DMS 273 treated with DMSO at 0.1 percent for 48 hours (cell line): ENCODE results near the gene CCDC146.
"Not testable (repeated sequence)": the region's sequence is repeated elsewhere in the genome, so short reads cannot be mapped to it uniquely, and the experiment has no call there.

ENCODE experiments used
- DNase-seq: peaks from one replicate; lab custom pipeline; 2025; lab: John Stamatoyannopoulos, UW

The CCDC146 gene

GRCh38 chr7:77199013-77199966 lies 76.9 kb downstream of the CCDC146 start, which contains the start of gene FGL2:
Gene FGL2 (minus strand): TSS chr7:77199819. CDS start chr7:77199793, 26 bp downstream.
- DNase-seq, result no peak

- no peak for DNase-seq
Measured at GRCh38 chr7:77200542-77200941, 78.1 kb downstream of the CCDC146 start.

GRCh38 chr7:77202481-77202976 lies 80.1 kb downstream of the CCDC146 start:
- DNase-seq, result no peak

DNA sequence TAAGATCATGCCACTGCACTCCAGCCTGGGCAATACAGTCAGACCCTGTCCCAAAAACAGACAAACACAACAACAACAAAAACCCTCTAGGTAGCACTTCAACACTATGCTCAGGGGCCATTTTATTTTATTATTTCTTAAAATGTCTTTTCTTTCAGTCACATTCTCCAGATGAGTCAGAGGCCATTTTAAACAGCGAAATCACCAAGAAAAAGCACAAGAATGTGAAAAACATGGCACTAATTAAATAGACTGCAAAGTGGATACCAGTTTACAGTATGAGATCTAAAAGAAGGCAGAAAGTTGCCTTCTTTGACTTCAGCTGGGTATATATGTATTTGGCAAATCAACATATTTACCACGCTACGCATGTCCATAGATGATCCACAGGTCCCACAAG lies 83.3 kb downstream of the CCDC146 start:
- no peak for DNase-seq

- no peak for DNase-seq
Measured at GRCh38 chr7:77208416-77208815, 86.0 kb downstream of the CCDC146 start.

DNA sequence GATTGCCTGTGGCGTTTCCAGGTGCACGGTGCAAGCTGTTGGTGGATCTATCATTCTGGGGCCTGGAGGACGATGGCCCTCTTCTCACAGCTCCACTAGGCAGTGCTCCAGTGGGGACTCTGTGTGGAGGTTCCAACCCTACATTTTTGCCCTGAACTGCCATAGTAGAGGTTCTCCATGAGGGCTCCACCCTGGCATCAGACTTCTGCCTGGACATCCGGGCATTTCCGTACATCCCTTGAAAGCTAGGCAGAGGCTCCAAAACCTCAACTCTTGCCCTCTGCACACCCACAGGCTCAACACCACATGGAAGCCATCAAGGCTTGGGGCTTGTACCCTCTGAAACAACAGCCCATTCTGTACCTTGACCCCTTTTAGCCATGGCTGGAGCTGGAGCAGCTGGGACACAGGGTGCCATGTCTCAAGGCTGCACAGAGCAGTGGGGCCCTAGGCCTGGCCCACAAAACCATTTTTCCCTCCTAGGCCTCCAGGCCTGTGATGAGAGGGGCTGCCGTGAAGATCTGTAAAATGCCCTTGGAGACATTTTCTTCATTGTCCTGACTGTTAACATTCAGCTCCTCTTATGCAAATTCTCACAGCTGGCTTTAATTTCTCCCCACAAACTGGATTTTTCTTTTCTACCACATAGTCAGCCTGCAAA lies 87.2 kb downstream of the CCDC146 start:
- no peak for DNase-seq

DNA sequence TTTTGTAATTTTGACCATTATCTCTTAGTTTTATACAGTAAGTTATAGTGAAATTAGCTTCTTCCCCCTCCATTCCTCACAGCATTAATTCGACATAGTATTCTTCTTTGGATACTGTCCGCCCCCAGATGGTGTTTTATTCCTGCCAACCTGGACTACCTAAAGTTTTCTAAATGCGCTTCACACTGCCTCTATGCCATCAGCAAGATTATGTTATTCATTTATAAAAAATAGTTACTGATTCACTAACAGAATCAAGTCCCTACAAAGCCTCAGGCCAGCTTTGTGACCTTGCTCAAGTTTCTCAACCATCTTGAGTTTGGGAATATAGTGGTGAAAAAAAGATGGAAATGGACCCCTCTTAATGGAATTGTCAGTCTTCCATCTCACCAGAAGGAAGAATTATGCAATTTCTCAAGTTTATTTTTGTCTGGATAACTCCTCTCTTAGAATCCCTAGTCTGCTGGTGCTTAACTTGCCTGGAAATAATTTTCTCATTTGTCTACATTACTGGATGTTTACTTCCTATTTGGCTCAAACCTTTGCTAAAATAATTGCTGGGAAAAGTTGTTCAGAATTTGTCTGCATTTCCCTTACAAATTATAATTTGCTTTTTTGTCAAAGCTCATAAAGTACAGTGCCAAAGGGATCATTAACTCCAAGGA lies 93.9 kb downstream of the CCDC146 start:
- no peak for DNase-seq

DNA sequence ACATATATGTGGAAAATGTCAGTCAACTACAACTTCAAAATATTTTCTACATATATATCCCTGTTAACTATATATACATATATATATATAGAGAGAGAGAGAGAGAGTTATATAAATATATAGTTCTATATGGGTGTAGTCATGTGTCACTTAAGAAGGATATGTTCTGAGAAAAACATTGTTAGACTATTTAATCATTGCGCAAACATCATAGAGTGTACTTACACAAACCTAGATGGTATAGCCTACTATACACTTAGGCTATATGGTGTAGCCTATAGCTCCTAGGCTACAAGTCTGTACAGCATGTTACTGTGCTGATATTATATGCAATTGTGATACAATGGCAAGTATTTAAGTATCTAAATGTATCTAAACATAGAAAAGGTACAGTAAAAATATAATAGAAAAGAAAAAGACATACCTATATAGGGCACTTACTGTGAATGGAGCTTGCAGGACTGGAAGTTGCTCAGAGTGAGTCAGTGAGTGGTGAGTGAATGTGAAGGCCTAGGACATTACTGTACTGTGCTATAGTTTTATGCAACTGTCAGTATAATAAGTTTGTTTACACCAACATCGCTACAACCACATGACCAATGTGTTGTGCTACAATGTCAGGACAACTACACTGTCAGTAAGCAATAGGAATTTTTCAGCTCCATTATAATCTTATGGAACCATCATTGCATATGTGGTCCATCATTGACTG lies 95.2 kb downstream of the CCDC146 start:
- no peak for DNase-seq

DNA sequence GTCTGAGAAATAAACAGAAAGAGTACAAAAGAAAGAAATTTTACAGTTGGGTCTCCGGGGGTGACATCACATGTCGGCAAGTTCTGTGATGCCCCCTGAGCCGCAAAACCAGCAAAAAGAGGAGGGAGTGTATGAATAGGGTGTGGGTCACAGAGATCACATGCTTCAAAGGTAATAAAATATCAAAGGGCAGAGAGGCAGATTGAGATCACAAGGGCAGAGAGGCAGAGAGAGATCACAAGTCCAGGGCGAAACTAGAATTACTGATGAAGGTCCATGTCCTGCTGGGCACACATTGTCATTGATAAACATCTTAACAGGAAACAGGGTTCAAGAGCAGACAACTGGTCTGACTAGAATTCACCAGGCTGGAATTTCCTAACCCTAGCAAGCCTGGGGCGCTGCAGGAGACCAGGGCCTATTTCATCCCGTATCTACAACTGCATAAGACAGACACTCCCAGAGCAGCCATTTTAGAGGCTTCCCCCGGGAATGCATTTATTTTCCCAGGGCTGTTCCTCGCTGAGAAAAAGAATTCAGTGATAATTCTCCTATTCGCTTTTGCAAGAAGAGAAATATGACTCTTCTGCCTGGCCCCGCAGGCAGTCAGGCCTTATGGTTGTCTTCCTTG lies 97.4 kb downstream of the CCDC146 start:
- not testable (repeated sequence) for DNase-seq

- no peak for DNase-seq
Measured at GRCh38 chr7:77222065-77222464, 99.7 kb downstream of the CCDC146 start.

- DNase-seq, result no peak
Measured at GRCh38 chr7:77222819-77223218, 100.4 kb downstream of the CCDC146 start.

DNA sequence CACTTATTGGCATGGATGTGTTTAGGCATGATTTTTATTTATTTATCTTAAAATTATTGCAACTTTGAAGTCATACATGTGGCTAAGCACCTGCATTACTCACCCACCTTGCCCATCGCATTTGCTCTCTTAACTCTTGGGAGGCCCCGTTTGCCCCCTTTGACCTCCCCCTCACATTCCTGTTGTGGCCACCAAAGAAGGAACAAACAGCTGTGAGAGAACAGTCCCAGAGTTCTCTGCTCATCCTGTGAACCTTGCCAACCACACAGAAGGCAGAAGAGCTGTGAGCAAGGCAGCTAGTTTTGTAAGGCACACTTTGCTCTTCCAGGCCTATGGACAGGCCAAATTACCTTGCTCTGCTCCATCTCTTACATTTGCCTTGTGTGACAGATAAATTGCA lies 100.8 kb downstream of the CCDC146 start:
- DNase-seq, result no peak

- no peak for DNase-seq
Measured at GRCh38 chr7:77226357-77226839, 104.0 kb downstream of the CCDC146 start.

DNA sequence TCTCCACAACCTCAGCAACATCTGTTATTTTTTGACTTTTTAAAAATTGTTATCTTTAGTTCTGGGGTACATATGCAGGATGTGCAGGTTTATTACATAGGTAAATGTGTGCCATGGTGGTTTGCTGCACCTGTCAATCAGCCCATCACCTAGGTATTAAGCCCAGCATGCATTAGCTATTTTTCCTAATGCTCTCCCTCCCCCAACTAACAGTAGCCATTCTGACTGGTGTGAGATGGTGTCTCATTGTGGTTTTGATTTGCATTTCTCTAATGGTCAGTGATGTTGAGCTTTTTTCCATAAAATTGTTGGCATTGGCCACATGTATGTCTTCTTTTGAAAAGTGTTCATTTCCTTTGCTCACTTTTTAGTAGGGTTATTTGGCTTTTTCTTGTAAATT lies 106.4 kb downstream of the CCDC146 start:
- DNase-seq, result not testable (repeated sequence)

DNA sequence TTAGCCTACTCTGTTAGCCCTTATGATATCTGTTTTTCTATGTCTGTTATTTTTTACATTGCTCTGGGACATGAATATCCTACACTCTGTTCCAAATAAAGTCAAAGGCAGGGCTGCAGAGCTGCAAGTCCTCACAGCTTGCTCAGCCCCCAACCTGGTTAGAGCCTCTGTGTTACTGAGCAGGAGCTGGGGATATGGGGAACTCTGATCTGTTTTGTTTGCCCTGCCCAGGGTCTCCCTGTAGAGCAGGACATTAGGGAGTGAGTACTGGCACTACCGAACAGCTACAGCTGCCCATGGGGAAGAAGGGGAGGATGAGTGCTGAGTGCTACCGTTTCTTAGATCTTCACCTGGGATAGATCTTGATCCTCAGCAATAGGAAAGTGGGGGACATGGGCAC lies 110.1 kb downstream of the CCDC146 start:
- DNase-seq, result no peak

DNA sequence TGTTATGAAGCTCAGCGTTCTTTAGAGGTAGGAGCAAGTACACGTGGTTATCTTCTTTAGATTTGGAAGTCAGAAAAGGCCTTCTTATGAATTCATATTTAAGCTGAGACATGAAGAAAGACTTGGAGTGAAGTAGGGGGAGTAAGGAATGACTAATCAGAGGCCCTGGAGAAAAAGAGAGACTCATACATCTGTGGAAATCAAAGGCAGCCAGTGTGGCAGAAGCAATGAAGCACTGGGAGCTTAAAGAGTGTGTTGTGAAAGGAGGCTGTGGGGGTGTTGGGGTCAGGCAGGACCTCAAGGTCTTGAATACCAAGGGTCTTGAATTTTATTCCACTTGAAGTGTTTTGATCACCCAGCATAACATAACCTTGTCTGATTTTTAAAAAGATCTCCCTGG lies 112.9 kb downstream of the CCDC146 start:
- no peak for DNase-seq

GRCh38 chr7:77238703-77239136 lies 116.3 kb downstream of the CCDC146 start:
- DNase-seq, result no peak

DNA sequence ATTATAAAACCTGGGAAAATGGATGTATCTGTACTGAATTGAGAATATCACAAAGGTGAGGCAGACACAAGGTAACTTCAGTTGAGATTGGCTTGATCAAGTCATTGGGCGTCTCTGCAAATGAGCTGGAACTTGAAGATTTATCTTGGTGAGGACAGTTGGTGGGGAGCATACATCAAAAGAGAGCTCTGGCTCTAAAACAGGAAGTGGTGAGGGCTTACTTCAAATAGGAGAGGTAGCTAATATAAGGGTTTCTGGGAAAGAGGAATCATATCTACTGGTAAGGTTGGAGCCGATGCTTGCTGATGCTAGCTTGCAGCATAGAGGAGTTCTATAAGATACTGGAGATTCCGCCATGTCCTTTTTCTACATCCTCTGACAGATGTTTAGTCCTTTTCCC lies 117.1 kb downstream of the CCDC146 start:
- no peak for DNase-seq

- no peak for DNase-seq
Measured at GRCh38 chr7:77242068-77242467, 119.7 kb downstream of the CCDC146 start.

- DNase-seq, result no peak
Measured at GRCh38 chr7:77242554-77242953, 120.1 kb downstream of the CCDC146 start.
